OCI-LY1 (cell line): ENCODE data around the gene UBALD2.

ENCODE experiments used
- H2AFZ ChIP-seq: fragments of 200-600 bp; sonication (generic), shearing (Covaris generic); 2 replicates; pipeline ENCODE4 v1.6.0; 2014; ENCODE audit warnings: antibody characterized with exemption, mild to moderate bottlenecking, low read length
- H3F3A ChIP-seq: fragments of 200-600 bp; sonication (generic), shearing (Covaris generic); 2 replicates; pipeline ENCODE4 v1.6.0; 2014; ENCODE audit warnings: mild to moderate bottlenecking, antibody characterized with exemption, low read length, moderate library complexity; ENCODE audit not compliant: insufficient read depth
- H3K27ac ChIP-seq: fragments of 200-600 bp; sonication (generic); 2 replicates; pipeline ENCODE4 v1.5.1; 2014; ENCODE audit warnings: low read length, mixed run types, mild to moderate bottlenecking, low read depth; ENCODE audit not compliant: poor library complexity, severe bottlenecking
- H3K27me3 ChIP-seq: fragments of 200-600 bp; sonication (generic); 2 replicates; pipeline ENCODE4 v1.6.0; 2014; ENCODE audit warnings: antibody characterized with exemption, mild to moderate bottlenecking, low read length, moderate library complexity; ENCODE audit not compliant: insufficient read depth
- H3K36me3 ChIP-seq: fragments of 200-600 bp; sonication (generic); 2 replicates; pipeline ENCODE4 v1.6.1; 2014; ENCODE audit warnings: mild to moderate bottlenecking, antibody characterized with exemption, low read length, moderate library complexity, mixed read lengths; ENCODE audit not compliant: insufficient read depth
- H3K4me1 ChIP-seq: fragments of 200-600 bp; sonication (generic); 2 replicates; pipeline ENCODE4 v1.5.1; 2014; ENCODE audit warnings: mild to moderate bottlenecking, low read length, moderate library complexity; ENCODE audit not compliant: insufficient read depth, severe bottlenecking
- H3K4me2 ChIP-seq: fragments of 200-600 bp; sonication (generic), shearing (Covaris generic); 2 replicates; pipeline ENCODE4 v1.6.1; 2014; ENCODE audit warnings: low read length
- H3K4me3 ChIP-seq: fragments of 200-600 bp; sonication (generic); 2 replicates; pipeline ENCODE4 v1.5.1; 2014; ENCODE audit warnings: low read length, low read depth, mild to moderate bottlenecking, mixed read lengths; ENCODE audit not compliant: poor library complexity, severe bottlenecking
- H3K79me2 ChIP-seq: fragments of 200-600 bp; shearing (Covaris generic); 2 replicates; pipeline ENCODE4 v1.6.1; 2016; ENCODE audit warnings: mixed run types, low read length, mixed read lengths; ENCODE audit not compliant: insufficient read depth
- H3K9ac ChIP-seq: fragments of 200-600 bp; sonication (generic), shearing (Covaris generic); 2 replicates; pipeline ENCODE4 v1.6.1; 2014; ENCODE audit warnings: mild to moderate bottlenecking, low read length, mixed read lengths
- H3K9me2 ChIP-seq: fragments of 200-600 bp; sonication (generic), shearing (Covaris generic); 2 replicates; pipeline ENCODE4 v1.6.1; 2014; ENCODE audit warnings: low read depth, mild to moderate bottlenecking, low read length, mixed read lengths
- H3K9me3 ChIP-seq: fragments of 200-600 bp; shearing (Covaris generic); 2 replicates; pipeline ENCODE4 v1.6.1; 2014; ENCODE audit warnings: low read length, mixed read lengths
- H4K20me1 ChIP-seq: fragments of 200-600 bp; sonication (generic), shearing (Covaris generic); 2 replicates; pipeline ENCODE4 v1.6.0; 2016; ENCODE audit warnings: mild to moderate bottlenecking, low read length; ENCODE audit not compliant: insufficient read depth
- CTCF ChIP-seq: fragments of 200-600 bp; sonication (generic), shearing (Covaris generic); IDR thresholded peaks from 2 replicates; pipeline ENCODE4 v1.5.1; 2017; ENCODE audit warnings: mild to moderate bottlenecking, antibody characterized with exemption, low read length, moderate library complexity, mixed read lengths
- EZH2 ChIP-seq: fragments of 200-600 bp; sonication (generic), shearing (Covaris generic); IDR thresholded peaks from 2 replicates; pipeline ENCODE4 v1.8.0; 2017; ENCODE audit warnings: borderline replicate concordance, mixed run types, mild to moderate bottlenecking, antibody characterized with exemption, low read length, moderate library complexity, mixed read lengths

Gene UBALD2

GRCh38 chr17:76312735-76313134 lies 47.6 kb downstream of the UBALD2 start:
- Histone ChIP-seq H2AFZ (no peak overlapping the region), H4K20me1 (no peaks in the 10 kb centered on the region), H3K4me3 (no peak overlapping the region), H3K4me2 (no peak overlapping the region), H3K36me3 (peaks cover 56% of the 10 kb centered on the region), H3F3A (no peaks in the 10 kb centered on the region), H3K27ac (no peak overlapping the region), H3K9ac (no peak overlapping the region), H3K79me2 (no peaks in the 10 kb centered on the region), H3K9me2 (no peaks in the 10 kb centered on the region), H3K27me3 (no peaks in the 10 kb centered on the region), H3K9me3 (no peaks in the 10 kb centered on the region), H3K4me1 (no peaks in the 10 kb centered on the region)
- no peak for TF ChIP-seq EZH2
- TF ChIP-seq CTCF: no peak

- Histone ChIP-seq H3K4me3 (no peak overlapping the region), H3K4me1 (no peaks in the 10 kb centered on the region), H3F3A (no peaks in the 10 kb centered on the region), H3K9me3 (no peaks in the 10 kb centered on the region), H3K9ac (no peak overlapping the region), H3K27ac (no peak overlapping the region), H4K20me1 (no peaks in the 10 kb centered on the region), H2AFZ (no peak overlapping the region), H3K27me3 (no peaks in the 10 kb centered on the region), H3K79me2 (no peaks in the 10 kb centered on the region), H3K36me3 (peaks cover 57% of the 10 kb centered on the region), H3K4me2 (no peak overlapping the region), H3K9me2 (no peaks in the 10 kb centered on the region)
- no peak for TF ChIP-seq CTCF
- TF ChIP-seq EZH2: no peak
These were observed 49.5 kb downstream of the UBALD2 start for GRCh38 chr17:76314392-76315227.

GRCh38 chr17:76317535-76317934 lies 52.4 kb downstream of the UBALD2 start:
- no peaks in the 10 kb centered on the region for H3K27me3 ChIP-seq
- no peaks in the 10 kb centered on the region for H4K20me1 ChIP-seq
- no peaks in the 10 kb centered on the region for H3K4me1 ChIP-seq
- TF ChIP-seq EZH2 (no peak), CTCF (no peak)
- H3K9me3 ChIP-seq: no peaks in the 10 kb centered on the region
- no peak overlapping the region for H3K27ac ChIP-seq
- no peaks in the 10 kb centered on the region for H3F3A ChIP-seq
- H3K9me2 ChIP-seq: no peaks in the 10 kb centered on the region
- H3K36me3 ChIP-seq: peaks cover 54% of the 10 kb centered on the region
- H3K79me2 ChIP-seq: no peaks in the 10 kb centered on the region
- H3K9ac ChIP-seq: no peak overlapping the region
- H3K4me3 ChIP-seq: no peak overlapping the region
- H2AFZ ChIP-seq: no peak overlapping the region
- no peak overlapping the region for H3K4me2 ChIP-seq
